WTC11 (cell line): ENCODE results near the gene PSD2. TPM values are rescaled to one million over a fixed set of nuclear protein-coding genes. Genes with fewer than 3 reads are reported as not detected.

Experiments
- ATAC-seq: fragments of 200-7000 bp; cut with Tn5 transposase; 2 replicates; pipeline ENCODE4 v1.10.0; 2021; ENCODE audit warnings: mild to moderate bottlenecking, moderate library complexity
- CTCF ChIA-PET: fragments of 300-600 bp; sonication (Branson Sonifier 250); formaldehyde crosslinking; loops from one replicate; lab custom pipeline; 2021; ENCODE audit warnings: antibody characterized with exemption; lab: Charles Lee
- POLR2A ChIA-PET: fragments of 350-600 bp; sonication (Branson Sonifier 250); formaldehyde crosslinking; loops from one replicate; lab custom pipeline; 2021; ENCODE audit warnings: antibody characterized with exemption; lab: Charles Lee
- DNase-seq: peaks from one replicate; pipeline ENCODE4 v3.0.0; 2021; ENCODE audit warnings: low spot score
- H3K27ac Mint-ChIP-seq: 2 replicates; pipeline ENCODE4 v1.8.0; 2021; ENCODE audit warnings: mixed read lengths
- H3K27me3 Mint-ChIP-seq: 2 replicates; pipeline ENCODE4 v1.8.0; 2021; ENCODE audit warnings: low read depth, mild to moderate bottlenecking, moderate library complexity, mixed read lengths
- H3K36me3 Mint-ChIP-seq: 2 replicates; pipeline ENCODE4 v1.8.0; 2021; ENCODE audit warnings: mixed read lengths
- H3K4me1 Mint-ChIP-seq: 2 replicates; pipeline ENCODE4 v1.8.0; 2022; ENCODE audit warnings: mixed read lengths
- H3K4me3 Mint-ChIP-seq: 2 replicates; pipeline ENCODE4 v1.8.0; 2021; ENCODE audit warnings: mild to moderate bottlenecking, moderate library complexity, mixed read lengths
- H3K9me3 Mint-ChIP-seq: 2 replicates; pipeline ENCODE4 v1.8.0; 2021; ENCODE audit warnings: mixed read lengths
- ATF3 ChIP-seq: sonication (generic); formaldehyde crosslinking; conservative IDR thresholded peaks from 2 replicates; pipeline ENCODE4 v1.8.1; 2022; ENCODE audit warnings: mild to moderate bottlenecking, missing genetic modification reagents
- E2F5 ChIP-seq: sonication (generic); formaldehyde crosslinking; IDR thresholded peaks from 2 replicates; pipeline ENCODE4 v1.8.1; 2022; ENCODE audit warnings: mild to moderate bottlenecking, moderate library complexity, missing genetic modification reagents
- ERG ChIP-seq: fragments of 250-450 bp; sonication (Bioruptor Pico); IDR thresholded peaks from 2 replicates; pipeline ENCODE4 v1.8.0; 2021; ENCODE audit warnings: mild to moderate bottlenecking
- ETV6 ChIP-seq: sonication (generic); formaldehyde crosslinking; IDR thresholded peaks from 2 replicates; pipeline ENCODE4 v1.8.1; 2022; ENCODE audit warnings: mild to moderate bottlenecking, missing genetic modification reagents
- HMGA2 ChIP-seq: fragments of 250-450 bp; sonication (Bioruptor Pico); IDR thresholded peaks from 2 replicates; pipeline ENCODE4 v1.4.0; 2021; ENCODE audit warnings: mild to moderate bottlenecking, moderate library complexity
- MXD4 ChIP-seq: fragments of 250-450 bp; sonication (Bioruptor Pico); IDR thresholded peaks from 2 replicates; pipeline ENCODE4 v1.8.0; 2021; ENCODE audit warnings: mild to moderate bottlenecking, moderate library complexity, borderline replicate concordance
- MYBL2 ChIP-seq: sonication (generic); formaldehyde crosslinking; IDR thresholded peaks from 2 replicates; pipeline ENCODE4 v1.8.1; 2023; ENCODE audit warnings: mild to moderate bottlenecking, moderate library complexity, missing genetic modification reagents
- NR2C2 ChIP-seq: sonication (generic); formaldehyde crosslinking; IDR thresholded peaks from 2 replicates; pipeline ENCODE4 v1.8.0; 2022; ENCODE audit warnings: mild to moderate bottlenecking, missing genetic modification reagents
- NR3C1 ChIP-seq: sonication (generic); formaldehyde crosslinking; conservative IDR thresholded peaks from 2 replicates; pipeline ENCODE4 v1.8.1; 2023; ENCODE audit warnings: low read depth, mild to moderate bottlenecking, missing genetic modification reagents
- OVOL2 ChIP-seq: fragments of 250-450 bp; sonication (Bioruptor Pico); IDR thresholded peaks from 2 replicates; pipeline ENCODE4 v1.9.0; 2021; ENCODE audit warnings: mild to moderate bottlenecking, borderline replicate concordance
- PRRX2 ChIP-seq: fragments of 250-450 bp; sonication (Bioruptor Pico); IDR thresholded peaks from 2 replicates; pipeline ENCODE4 v1.8.0; 2021; ENCODE audit warnings: mild to moderate bottlenecking
- ZNF416 ChIP-seq: fragments of 250-450 bp; sonication (Bioruptor Pico); IDR thresholded peaks from 2 replicates; pipeline ENCODE4 v1.9.0; 2021; ENCODE audit warnings: mild to moderate bottlenecking, inconsistent platforms
- total RNA-seq: library from RNA; stranded (reverse); gene quantifications from 3 replicates; pipeline ENCODE4 v1.2.3, GENCODE V29; 2021
- TF ChIP-seq, protein P1 (sequence below): fragments of 250-450 bp; sonication (Bioruptor Pico); conservative IDR thresholded peaks from 2 replicates; pipeline ENCODE4 v1.9.0; 2021; ENCODE audit warnings: mild to moderate bottlenecking
- TF ChIP-seq, protein P2 (sequence below): sonication (generic); formaldehyde crosslinking; IDR thresholded peaks from 2 replicates; pipeline ENCODE4 v1.8.0; 2022; ENCODE audit warnings: mild to moderate bottlenecking, missing genetic modification reagents
- TF ChIP-seq, protein P3 (sequence below): sonication (generic); formaldehyde crosslinking; IDR thresholded peaks from 2 replicates; pipeline ENCODE4 v1.8.0; 2022; ENCODE audit warnings: mild to moderate bottlenecking, missing genetic modification reagents
- TF ChIP-seq, protein P4 (sequence below): sonication (generic); formaldehyde crosslinking; IDR thresholded peaks from 2 replicates; pipeline ENCODE4 v1.8.0; 2023; ENCODE audit warnings: missing genetic modification reagents

PSD2 gene
- total RNA-seq, 1 experiment from 2014 or later = 0.57 TPM

GRCh38 chr5:139835656-139836055 is 40.0 kb downstream of the PSD2 start:
- H3K27ac Mint-ChIP-seq = no peak overlapping the region
- H3K36me3 Mint-ChIP-seq = no peaks in the 10 kb centered on the region
- no peaks in the 10 kb centered on the region for H3K4me1 Mint-ChIP-seq
- POLR2A ChIA-PET = no interaction called here
- no peak overlapping the region for H3K4me3 Mint-ChIP-seq
- CTCF ChIA-PET = no interaction called here
- TF ChIP-seq MXD4 (CRISPR knock-in tag) (no peak), PRRX2 (CRISPR knock-in tag) (no peak), MYBL2 (CRISPR knock-in tag) (no peak), NR3C1 (CRISPR knock-in tag) (no peak), ZNF416 (CRISPR knock-in tag) (no peak), ETV6 (no peak), OVOL2 (CRISPR knock-in tag) (no peak), ATF3 (CRISPR knock-in tag) (no peak)
- TF ChIP-seq, protein P1, sequence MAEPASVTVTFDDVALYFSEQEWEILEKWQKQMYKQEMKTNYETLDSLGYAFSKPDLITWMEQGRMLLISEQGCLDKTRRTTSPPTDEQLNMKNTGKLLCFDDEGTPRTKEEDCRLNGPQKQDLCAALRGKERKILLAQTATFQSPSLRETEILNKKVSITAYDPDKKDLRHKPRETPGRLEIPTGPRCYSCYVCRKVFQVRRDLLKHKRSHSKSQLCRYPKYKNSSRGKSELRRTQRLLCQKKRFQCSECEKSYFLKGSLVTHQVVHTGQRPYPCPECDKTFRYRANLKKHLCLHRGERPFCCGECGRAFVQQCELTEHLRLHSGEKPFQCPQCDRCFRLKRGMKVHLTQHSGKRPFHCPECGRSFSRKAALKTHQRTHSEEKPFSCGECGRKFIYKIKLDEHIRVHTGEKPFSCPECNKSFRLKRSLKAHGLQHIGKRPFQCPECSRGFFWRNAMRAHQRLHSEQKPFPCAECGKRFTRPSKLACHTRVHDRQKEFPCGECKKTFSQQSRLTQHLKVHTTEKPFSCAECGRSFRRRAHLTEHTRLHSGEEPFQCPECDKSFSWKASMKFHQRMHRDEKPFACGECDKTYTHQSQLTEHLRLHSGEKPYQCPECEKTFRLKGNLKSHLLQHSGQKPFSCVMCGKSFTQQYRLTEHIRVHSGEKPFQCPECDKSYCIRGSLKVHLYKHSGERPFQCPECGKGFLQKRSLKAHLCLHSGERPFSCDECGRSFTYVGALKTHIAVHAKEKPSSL = no peak
- TF ChIP-seq, protein P2, sequence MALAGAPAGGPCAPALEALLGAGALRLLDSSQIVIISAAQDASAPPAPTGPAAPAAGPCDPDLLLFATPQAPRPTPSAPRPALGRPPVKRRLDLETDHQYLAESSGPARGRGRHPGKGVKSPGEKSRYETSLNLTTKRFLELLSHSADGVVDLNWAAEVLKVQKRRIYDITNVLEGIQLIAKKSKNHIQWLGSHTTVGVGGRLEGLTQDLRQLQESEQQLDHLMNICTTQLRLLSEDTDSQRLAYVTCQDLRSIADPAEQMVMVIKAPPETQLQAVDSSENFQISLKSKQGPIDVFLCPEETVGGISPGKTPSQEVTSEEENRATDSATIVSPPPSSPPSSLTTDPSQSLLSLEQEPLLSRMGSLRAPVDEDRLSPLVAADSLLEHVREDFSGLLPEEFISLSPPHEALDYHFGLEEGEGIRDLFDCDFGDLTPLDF = no peak
- no peaks in the 10 kb centered on the region for H3K9me3 Mint-ChIP-seq
- no peak; the same call in 1 of the 2 replicates for ATAC-seq
- peaks cover 32% of the 10 kb centered on the region for H3K27me3 Mint-ChIP-seq
- peak; percentile 37 for DNase-seq

DNA sequence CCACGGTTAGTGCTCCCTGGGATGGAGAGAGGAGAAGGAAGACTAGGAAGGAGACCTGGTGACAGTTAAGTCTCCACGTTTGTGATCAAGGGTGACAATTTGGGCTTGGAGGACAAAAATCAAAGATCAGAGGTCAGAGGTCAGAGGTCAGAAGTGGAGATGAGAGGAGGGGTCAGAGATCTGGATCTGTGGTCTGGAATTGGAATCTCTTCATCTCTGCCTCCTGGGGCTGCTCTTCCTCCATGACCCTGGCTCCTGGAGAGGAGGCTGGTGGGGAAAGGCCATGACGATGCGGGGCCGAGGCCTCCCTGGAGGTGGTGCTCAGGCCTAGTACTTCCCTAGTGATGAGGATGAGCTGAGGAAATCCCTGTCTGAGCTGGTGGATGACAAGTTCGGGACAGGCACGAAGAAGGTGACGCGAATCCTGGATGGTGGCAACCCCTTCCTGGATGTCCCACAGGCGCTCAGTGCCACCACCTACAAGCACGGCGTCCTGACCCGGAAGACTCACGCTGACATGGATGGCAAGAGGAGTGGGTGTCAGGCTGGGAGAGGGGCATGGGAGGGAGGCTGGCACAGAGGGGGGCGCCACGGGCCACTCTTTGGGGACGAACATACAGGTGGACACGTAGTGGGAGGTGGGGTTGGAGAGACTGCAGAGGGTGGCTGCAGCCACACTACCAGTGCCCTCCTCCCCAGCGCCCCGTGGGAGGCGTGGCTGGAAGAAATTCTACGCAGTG is 41.0 kb downstream of the PSD2 start:
- TF ChIP-seq E2F5 = no peak
- TF ChIP-seq, protein P3, sequence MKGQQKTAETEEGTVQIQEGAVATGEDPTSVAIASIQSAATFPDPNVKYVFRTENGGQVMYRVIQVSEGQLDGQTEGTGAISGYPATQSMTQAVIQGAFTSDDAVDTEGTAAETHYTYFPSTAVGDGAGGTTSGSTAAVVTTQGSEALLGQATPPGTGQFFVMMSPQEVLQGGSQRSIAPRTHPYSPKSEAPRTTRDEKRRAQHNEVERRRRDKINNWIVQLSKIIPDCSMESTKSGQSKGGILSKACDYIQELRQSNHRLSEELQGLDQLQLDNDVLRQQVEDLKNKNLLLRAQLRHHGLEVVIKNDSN = no peak
- Mint-ChIP-seq H3K4me3 (no peak overlapping the region), H3K9me3 (no peaks in the 10 kb centered on the region), H3K27me3 (peaks cover 28% of the 10 kb centered on the region), H3K27ac (no peak overlapping the region), H3K4me1 (no peaks in the 10 kb centered on the region), H3K36me3 (no peaks in the 10 kb centered on the region)
- POLR2A ChIA-PET = no interaction called here
- ATAC-seq (no peak), DNase-seq (no peak)
- CTCF ChIA-PET = interaction anchor here (1.4 to 1.5 kb wide), 2 partner anchors 61 to 132 kb away, joined by 4 to 8 read pairs; no protein-coding TSS in a partner anchor

- ChIA-PET POLR2A (no interaction called here), CTCF (interaction anchor here (1.4 to 1.7 kb wide), 3 partner anchors 50 to 131 kb away, joined by 4 to 10 read pairs (median 6); no protein-coding TSS in a partner anchor)
- TF ChIP-seq, protein P4, sequence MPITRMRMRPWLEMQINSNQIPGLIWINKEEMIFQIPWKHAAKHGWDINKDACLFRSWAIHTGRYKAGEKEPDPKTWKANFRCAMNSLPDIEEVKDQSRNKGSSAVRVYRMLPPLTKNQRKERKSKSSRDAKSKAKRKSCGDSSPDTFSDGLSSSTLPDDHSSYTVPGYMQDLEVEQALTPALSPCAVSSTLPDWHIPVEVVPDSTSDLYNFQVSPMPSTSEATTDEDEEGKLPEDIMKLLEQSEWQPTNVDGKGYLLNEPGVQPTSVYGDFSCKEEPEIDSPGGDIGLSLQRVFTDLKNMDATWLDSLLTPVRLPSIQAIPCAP = no peak
- TF ChIP-seq ERG (CRISPR knock-in tag) (no peak), NR3C1 (CRISPR knock-in tag) (no peak), HMGA2 (CRISPR knock-in tag) (no peak), NR2C2 (CRISPR knock-in tag) (no peak)
- H3K4me3 Mint-ChIP-seq = no peak overlapping the region
- peaks cover 17% of the 10 kb centered on the region for H3K27me3 Mint-ChIP-seq
- H3K9me3 Mint-ChIP-seq = no peaks in the 10 kb centered on the region
- no peak overlapping the region for H3K27ac Mint-ChIP-seq
- no peaks in the 10 kb centered on the region for H3K4me1 Mint-ChIP-seq
- ATAC-seq (no peak), DNase-seq (no peak)
- H3K36me3 Mint-ChIP-seq = no peaks in the 10 kb centered on the region
These were observed 42.2 kb downstream of the PSD2 start for GRCh38 chr5:139837711-139838380.
